Cardiac septum (tissue), 1 donor: Measurements from ENCODE around the gene C4B. TPM values are rescaled to one million over a fixed set of nuclear protein-coding genes. Genes with fewer than 3 reads are reported as not detected.
"Not testable (repeated sequence)": the region's sequence is repeated elsewhere in the genome, so short reads cannot be mapped to it uniquely, and the experiment has no call there.

Source experiments
- DNase-seq: peaks from one replicate; pipeline ENCODE4 v3.0.0-alpha.2; 2020; ENCODE audit warnings: low spot score
- intact Hi-C: fragments of 100-400 bp; cut with DNase I; formaldehyde crosslinking; loops from one replicate; pipeline ENCODE4 v1.14.0; 2022
- total RNA-seq: library from RNA; stranded (reverse); fragmentation: NEBNext Ultra II Directional; extraction: Animal tissue kit (Norgen Biotek cat#: 25700); gene quantifications from one replicate; pipeline ENCODE4 v1.2.1, GENCODE V29; 2021
- donor health status: DM: no; HTN: no; CAD: no.

Gene C4B
- total RNA-seq, 1 donor from 2014 or later = 92.4 TPM

GRCh38 chr6:32047539-32047854 lies 32.9 kb downstream of the C4B start:
- intact Hi-C loops = loop anchor here (2.0 kb wide), 1 partner anchor 61 kb away; the partner anchor contains the start of gene TNXB
- no peak for DNase-seq

DNA sequence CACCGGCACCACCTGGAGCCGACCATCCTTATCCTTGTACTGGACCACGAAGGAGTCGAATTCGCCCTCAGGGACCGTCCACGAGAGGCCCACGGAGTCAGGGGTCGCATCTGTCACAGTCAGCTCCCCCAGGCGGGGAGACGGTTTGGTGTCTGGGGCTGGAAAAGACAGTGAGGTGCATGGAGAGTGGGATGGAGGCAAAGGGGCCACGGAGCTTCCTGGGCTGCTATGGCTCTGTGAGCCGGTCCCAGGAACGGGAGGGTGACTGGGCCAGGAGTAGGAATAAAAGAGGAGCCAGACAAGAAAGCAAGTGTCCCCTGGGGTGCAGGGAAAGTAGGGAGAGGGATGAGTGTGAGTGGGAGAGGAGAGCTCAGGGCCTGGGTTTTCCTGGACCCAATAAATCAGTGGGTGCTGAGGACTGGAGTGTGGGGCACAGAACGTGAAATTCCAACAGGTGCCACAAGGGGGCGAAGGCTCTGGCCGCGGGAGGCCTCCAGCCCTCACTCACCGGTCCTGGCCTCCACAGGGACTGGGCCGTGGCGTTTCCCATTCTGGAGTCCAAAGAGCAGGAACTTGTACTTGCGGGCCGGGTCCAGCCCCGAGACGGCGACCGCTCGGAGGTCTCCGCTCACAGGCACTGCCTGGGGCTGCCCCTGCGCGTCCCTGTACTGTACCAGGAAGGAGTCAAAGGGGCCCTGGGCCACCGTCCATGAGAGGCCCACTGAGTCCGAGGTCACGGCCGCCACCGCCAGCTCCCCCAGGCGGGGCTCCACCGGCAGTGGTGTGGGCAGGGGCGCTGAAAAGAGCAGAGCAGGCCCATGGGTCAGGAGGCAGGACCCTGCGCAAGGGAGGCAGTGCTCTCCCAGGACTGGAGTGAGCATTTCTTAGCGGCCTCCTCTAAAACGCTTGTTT lies 33.5 kb downstream of the C4B start:
- intact Hi-C loops = loop anchor here (2.0 kb wide), 1 partner anchor 61 kb away; the partner anchor contains the start of gene TNXB

GRCh38 chr6:32049149-32049548 lies 34.6 kb downstream of the C4B start:
- DNase-seq, intact Hi-C loops: not testable (repeated sequence)

More for the DNA sequence above, 33.5 kb downstream of the C4B start:
- DNase-seq = peak; percentile 86

- not testable (repeated sequence) for DNase-seq
Observed at GRCh38 chr6:32049736-32050135, 35.1 kb downstream of the C4B start.

GRCh38 chr6:32050562-32050961 lies 36.0 kb downstream of the C4B start:
- no peak for DNase-seq

More at GRCh38 chr6:32049736-32050135, 35.1 kb downstream of the C4B start:
- intact Hi-C loops = not testable (repeated sequence)

DNA sequence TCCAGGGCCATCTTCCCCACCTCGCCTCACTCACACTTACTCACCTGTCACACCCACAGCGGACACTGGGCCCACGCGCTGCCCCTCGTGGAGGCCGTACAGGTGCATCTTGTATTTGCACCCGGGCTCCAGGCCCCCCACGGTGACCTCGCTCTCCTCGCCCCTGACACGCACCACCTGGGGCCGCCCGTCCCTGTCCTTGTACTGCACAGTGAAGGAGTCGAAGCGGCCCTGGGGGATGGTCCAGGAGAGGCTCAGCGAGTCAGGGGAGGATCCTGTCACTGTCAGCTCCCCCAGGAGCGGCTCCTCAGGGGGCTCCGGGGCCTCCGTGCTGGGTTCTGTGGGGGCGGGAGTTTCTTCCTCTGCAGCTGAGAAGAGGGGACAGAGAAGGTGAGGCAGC lies 38.0 kb downstream of the C4B start:
- DNase-seq, intact Hi-C loops: not testable (repeated sequence)

More at GRCh38 chr6:32050562-32050961, 36.0 kb downstream of the C4B start:
- intact Hi-C loops = no loop called here

GRCh38 chr6:32053314-32053713 lies 38.7 kb downstream of the C4B start:
- DNase-seq, intact Hi-C loops: not testable (repeated sequence)

- DNase-seq, intact Hi-C loops: not testable (repeated sequence)
Observed at GRCh38 chr6:32055756-32056155, 41.2 kb downstream of the C4B start.

- intact Hi-C loops = no loop called here
- no peak for DNase-seq
Observed at GRCh38 chr6:32056254-32056653, 41.7 kb downstream of the C4B start.

GRCh38 chr6:32057966-32058365 lies 43.4 kb downstream of the C4B start:
- no peak for DNase-seq
- intact Hi-C loops = no loop called here

- intact Hi-C loops = no loop called here
- no peak for DNase-seq
Observed at GRCh38 chr6:32058511-32058963, 43.9 kb downstream of the C4B start.

DNA sequence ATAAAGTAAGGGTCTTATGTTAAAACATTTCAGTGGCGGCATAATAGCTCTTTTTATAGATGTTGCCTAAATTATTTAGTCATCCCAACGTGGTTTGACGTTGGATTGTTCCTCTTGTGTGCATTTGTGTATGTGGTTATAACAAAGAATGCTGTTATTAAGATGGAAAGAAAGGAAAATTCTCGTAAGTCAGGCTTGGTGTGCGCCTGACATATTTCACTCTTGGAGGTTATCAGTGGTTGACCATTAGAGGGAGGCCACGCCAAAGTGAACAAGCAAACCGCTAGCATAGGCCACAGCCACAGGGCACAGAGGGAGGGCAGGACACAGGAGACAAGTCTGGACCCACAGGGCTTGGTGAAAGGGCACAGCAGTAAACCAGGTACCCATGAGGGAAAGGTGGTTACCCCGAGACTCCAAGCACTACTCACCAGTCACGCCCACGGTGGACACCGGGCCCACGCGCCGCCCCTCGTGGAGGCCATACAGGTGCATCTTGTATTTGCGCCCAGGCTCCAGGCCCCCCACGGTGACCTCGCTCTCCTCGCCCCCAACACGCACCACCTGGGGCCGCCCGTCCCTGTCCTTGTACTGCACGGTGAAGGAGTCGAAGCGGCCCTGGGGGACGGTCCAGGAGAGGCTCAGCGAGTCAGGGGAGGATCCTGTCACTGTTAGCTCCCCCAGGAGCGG lies 46.5 kb downstream of the C4B start:
- intact Hi-C loops = no loop called here
- no peak for DNase-seq

GRCh38 chr6:32064706-32065105 lies 50.1 kb downstream of the C4B start:
- intact Hi-C loops = no loop called here
- no peak for DNase-seq

DNA sequence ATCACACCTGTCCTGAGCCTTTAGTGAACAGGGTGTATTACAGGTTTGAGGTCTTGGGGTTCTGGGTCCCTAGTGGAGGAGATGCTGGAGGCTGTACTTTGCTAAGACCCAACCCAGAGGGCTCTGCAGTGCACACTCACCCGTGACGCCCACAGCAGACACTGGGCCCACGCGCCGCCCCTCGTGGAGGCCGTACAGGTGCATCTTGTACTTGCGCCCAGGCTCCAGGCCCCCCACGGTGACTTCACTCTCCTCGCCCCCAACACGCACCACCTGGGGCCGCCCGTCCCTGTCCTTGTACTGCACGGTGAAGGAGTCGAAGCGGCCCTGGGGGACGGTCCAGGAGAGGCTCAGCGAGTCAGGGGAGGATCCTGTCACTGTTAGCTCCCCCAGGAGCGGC lies 52.9 kb downstream of the C4B start:
- DNase-seq, intact Hi-C loops: not testable (repeated sequence)

GRCh38 chr6:32068315-32068714 lies 53.7 kb downstream of the C4B start:
- DNase-seq, intact Hi-C loops: not testable (repeated sequence)

DNA sequence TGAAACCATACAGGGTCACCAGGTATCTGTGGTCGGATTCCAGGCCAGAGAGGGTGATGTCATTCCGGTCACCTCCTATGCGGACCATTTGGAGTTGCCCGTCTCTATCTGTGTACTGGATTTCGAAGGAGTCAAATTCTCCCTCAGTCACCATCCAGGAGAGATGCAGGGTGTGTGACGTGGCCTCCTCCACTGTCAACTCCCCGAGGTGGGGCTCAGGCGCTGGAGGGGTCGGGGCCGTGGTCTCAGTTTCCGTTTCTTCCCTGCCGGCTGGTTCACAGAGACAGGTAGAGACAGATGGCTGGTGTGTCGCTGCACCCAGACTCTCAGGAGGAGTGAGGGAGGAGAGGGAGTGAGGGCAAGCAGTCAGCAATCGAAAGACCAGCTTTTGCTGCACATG lies 54.3 kb downstream of the C4B start:
- intact Hi-C loops = no loop called here
- DNase-seq = no peak

- DNase-seq = no peak
- intact Hi-C loops = no loop called here
Observed at GRCh38 chr6:32069460-32069859, 54.9 kb downstream of the C4B start.

- DNase-seq = no peak
- intact Hi-C loops = no loop called here
Observed at GRCh38 chr6:32069878-32070515, 55.4 kb downstream of the C4B start.

DNA sequence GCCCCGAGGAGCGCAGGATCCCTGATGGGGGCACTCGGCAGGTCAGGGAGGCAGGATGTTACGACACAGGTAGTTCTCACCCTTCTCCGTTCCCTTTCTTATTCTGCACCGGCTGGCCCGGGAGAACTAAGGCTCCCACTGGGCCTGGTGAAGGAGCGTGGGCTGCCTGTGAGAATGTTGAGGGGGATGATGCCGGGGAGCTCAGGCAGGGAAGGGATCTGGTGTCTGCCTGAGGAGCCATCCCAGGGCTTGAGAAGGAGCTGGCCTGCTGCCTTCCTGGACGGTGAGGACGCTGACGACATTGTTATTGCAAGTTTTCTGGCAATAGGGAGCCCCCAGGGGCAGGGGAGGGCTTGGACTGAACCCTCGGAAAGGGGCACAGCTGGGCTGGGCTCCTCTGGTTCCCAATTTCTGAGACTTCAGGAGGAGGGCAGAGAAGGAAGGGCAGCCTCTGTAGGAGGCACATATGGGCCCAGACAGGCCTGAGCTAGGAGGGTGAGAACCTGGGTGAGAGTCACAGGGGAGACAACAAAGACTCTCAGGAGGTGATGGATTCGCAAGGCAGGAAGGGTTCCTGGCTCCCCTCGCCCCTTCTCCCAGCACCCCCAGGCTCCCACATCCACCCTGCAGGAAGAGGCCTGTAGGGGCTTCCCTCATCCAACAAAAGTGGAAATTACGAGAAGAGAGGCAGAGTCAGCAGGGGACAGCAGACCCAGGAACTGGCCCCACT lies 56.4 kb downstream of the C4B start:
- intact Hi-C loops = no loop called here
- no peak for DNase-seq
